Spinal cord (tissue), 10 donors: ENCODE data around the gene HYAL3. TPM values are rescaled to one million over a fixed set of nuclear protein-coding genes. Genes with fewer than 3 reads are reported as not detected.

Source experiments
- DNase-seq, 6 donors: peaks; one replicate each; pipeline versions ENCODE4 v3.0.0 to v3.0.0-alpha.2; 2013 to 2015; ENCODE audit warnings: low spot score in 6 of 6, low read depth in 4 of 6
- H3K27ac ChIP-seq: one replicate; pipeline ENCODE4 v1.5.1; 2013; ENCODE audit warnings: low read depth, low read length, control low read depth
- H3K27me3 ChIP-seq: one replicate; pipeline ENCODE4 v1.6.1; 2013; ENCODE audit warnings: low read length; ENCODE audit not compliant: control insufficient read depth, insufficient read depth
- H3K36me3 ChIP-seq: one replicate; pipeline ENCODE4 v1.6.1; 2013; ENCODE audit warnings: low read length; ENCODE audit not compliant: control insufficient read depth, insufficient read depth
- H3K4me1 ChIP-seq: one replicate; pipeline ENCODE4 v1.6.1; 2013; ENCODE audit warnings: low read length; ENCODE audit not compliant: control insufficient read depth, insufficient read depth
- H3K4me3 ChIP-seq: one replicate; pipeline ENCODE4 v1.5.1; 2013; ENCODE audit warnings: low read depth, low read length, control low read depth
- H3K9me3 ChIP-seq: one replicate; pipeline ENCODE4 v1.6.1; 2013; ENCODE audit warnings: low read length; ENCODE audit not compliant: control insufficient read depth, insufficient read depth
- WGBS: methylation state at CpG from one replicate; pipeline ENCODE4 v1.1.5; 2013; ENCODE audit warnings: missing lambda C conversion rate; ENCODE audit not compliant: insufficient coverage; 5-methylcytosine and 5-hydroxymethylcytosine counted together
- polyA plus RNA-seq, 2 donors: library from polyadenylated mRNA; unstranded; fragments of 120-200 nt; gene quantifications; one replicate each; pipeline ENCODE4 v1.2.1, GENCODE V29; 2013; ENCODE audit not compliant: insufficient read length in 2 of 2
- total RNA-seq, 2 donors: library from RNA; depleted of rRNA in 1 of 2; stranded (reverse); fragments of 120-200 nt in 1 of 2; fragments of >200 nt in 1 of 2; gene quantifications; one replicate each; pipeline versions ENCODE4 v1.2.3 to v1.2.4, GENCODE V29; 2013 to 2014
- donor health status: healthy.

The HYAL3 gene
- total and polyA plus RNA-seq, 4 donors = 4.2 to 14.2 (median 11.9) TPM

DNA sequence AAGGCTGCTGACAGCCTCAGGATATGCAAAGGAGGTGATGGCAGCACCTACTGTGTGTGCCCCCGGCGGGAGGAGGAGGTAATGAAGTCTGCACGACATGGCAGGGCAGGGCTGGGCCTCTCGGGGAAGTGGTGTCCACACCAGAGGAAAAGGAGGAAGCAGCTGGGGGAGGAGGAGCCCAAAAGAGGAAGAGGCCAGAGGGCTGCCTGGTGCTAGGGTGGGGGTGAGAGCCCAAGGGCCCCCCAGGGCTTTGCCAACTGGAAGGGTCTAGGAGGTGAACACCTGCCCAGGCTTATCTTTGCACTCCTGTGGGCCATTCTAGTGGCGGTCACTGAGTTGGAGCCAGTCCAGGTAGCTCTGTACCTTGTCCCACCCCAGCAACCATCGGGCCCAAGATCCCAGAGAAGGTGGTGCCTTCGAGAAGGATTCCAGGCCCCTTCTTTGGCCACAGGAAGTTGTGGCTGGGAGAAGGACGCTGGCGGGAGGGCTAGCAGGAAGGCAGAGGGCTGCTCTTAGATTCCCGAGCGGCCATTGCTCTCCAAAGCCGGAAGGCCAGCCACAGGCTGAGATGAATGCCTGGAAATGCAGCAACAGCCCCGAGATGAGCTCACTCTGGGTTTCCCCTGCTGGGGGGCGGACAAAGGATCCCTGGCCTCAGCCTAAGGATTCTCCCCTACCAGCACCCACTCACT is 56.2 kb downstream of the HYAL3 start:
- Histone ChIP-seq H3K4me3 (no peak overlapping the region), H3K27ac (peak overlapping the region; percentile 6), H3K27me3 (no peaks in the 10 kb centered on the region), H3K9me3 (no peaks in the 10 kb centered on the region), H3K4me1 (peaks cover 90% of the 10 kb centered on the region), H3K36me3 (peaks cover 64% of the 10 kb centered on the region)
- no peak for DNase-seq
- 67% methylated on average over 10 of the region's 14 CpGs for WGBS

Other genes starting within 250 kb of the HYAL3 start
- gene RBM5, start 210.5 kb downstream of the HYAL3 start, total RNA-seq = 100 to 1,000 TPM; 223 to 291 TPM
- gene RBM5, start 210.5 kb downstream of the HYAL3 start, polyA plus RNA-seq = 100 to 1,000 TPM; 240 to 366 TPM
- gene SEMA3F, start 144.1 kb downstream of the HYAL3 start, total RNA-seq = 10 to 100 TPM in 1 of 2 donors, 1 to 10 TPM in 1; 9.1 to 17.1 TPM
- 10 to 100 TPM; 11.3 to 21.8 TPM for gene SEMA3F, start 144.1 kb downstream of the HYAL3 start, polyA plus RNA-seq
- gene GNAT1, start 107.8 kb downstream of the HYAL3 start, total RNA-seq = not detected
- gene GNAT1, start 107.8 kb downstream of the HYAL3 start, polyA plus RNA-seq = under 1 TPM; 0.29 to 0.72 TPM
- gene SLC38A3, start 94.1 kb downstream of the HYAL3 start, total RNA-seq = 10 to 100 TPM; 10.5 to 51.0 TPM
- gene SLC38A3, start 94.1 kb downstream of the HYAL3 start, polyA plus RNA-seq = 10 to 100 TPM; 59.6 to 71.5 TPM
- gene GNAI2, start 63.2 kb downstream of the HYAL3 start, total RNA-seq = 100 to 1,000 TPM; 123 to 236 TPM
- gene GNAI2, start 63.2 kb downstream of the HYAL3 start, polyA plus RNA-seq = 100 to 1,000 TPM; 293 to 308 TPM
- 100 to 1,000 TPM in 1 of 2 donors, 10 to 100 TPM in 1; 41.2 to 139 TPM for gene SEMA3B, start 30.3 kb downstream of the HYAL3 start, total RNA-seq
- gene SEMA3B, start 30.3 kb downstream of the HYAL3 start, polyA plus RNA-seq = 10 to 100 TPM; 19.1 to 87.4 TPM
- under 1 TPM in 1 of 2 donors, not detected in 1; 0.44 TPM for gene LSMEM2, start 20.3 kb downstream of the HYAL3 start, total RNA-seq
- 1 to 10 TPM in 1 of 2 donors, under 1 TPM in 1; 0.43 to 1.1 TPM for gene LSMEM2, start 20.3 kb downstream of the HYAL3 start, polyA plus RNA-seq
- 10 to 100 TPM; 15.0 to 40.3 TPM for gene IFRD2, start 7.0 kb downstream of the HYAL3 start, total RNA-seq
- 10 to 100 TPM; 30.6 to 34.5 TPM for gene IFRD2, start 7.0 kb downstream of the HYAL3 start, polyA plus RNA-seq
- 10 to 100 TPM in 1 of 2 donors, 1 to 10 TPM in 1; 4.6 to 12.8 TPM for gene NAA80, start within 50 bp of the HYAL3 start, total RNA-seq
- gene NAA80, start within 50 bp of the HYAL3 start, polyA plus RNA-seq = 10 to 100 TPM; 14.3 to 24.4 TPM
- 1 to 10 TPM in 1 of 2 donors, under 1 TPM in 1; 0.69 to 3.2 TPM for gene HYAL1, start 4.2 kb upstream of the HYAL3 start, total RNA-seq
- gene HYAL1, start 4.2 kb upstream of the HYAL3 start, polyA plus RNA-seq = 1 to 10 TPM; 1.4 to 4.1 TPM
- gene HYAL2, start 23.3 kb upstream of the HYAL3 start, total RNA-seq = 10 to 100 TPM; 30.0 to 92.3 TPM
- 10 to 100 TPM; 35.9 to 40.3 TPM for gene HYAL2, start 23.3 kb upstream of the HYAL3 start, polyA plus RNA-seq
- gene TUSC2, start 28.8 kb upstream of the HYAL3 start, total RNA-seq = 10 to 100 TPM; 17.0 to 25.9 TPM
- gene TUSC2, start 28.8 kb upstream of the HYAL3 start, polyA plus RNA-seq = 10 to 100 TPM; 48.5 to 50.7 TPM
- 10 to 100 TPM; 17.7 to 25.4 TPM for gene RASSF1, start 41.4 kb upstream of the HYAL3 start, total RNA-seq
- gene RASSF1, start 41.4 kb upstream of the HYAL3 start, polyA plus RNA-seq = 10 to 100 TPM; 24.2 to 29.2 TPM
- 10 to 100 TPM in 1 of 2 donors, 1 to 10 TPM in 1; 8.8 to 54.1 TPM for gene ZMYND10, start 46.3 kb upstream of the HYAL3 start, total RNA-seq
- 10 to 100 TPM; 28.6 to 40.9 TPM for gene ZMYND10, start 46.3 kb upstream of the HYAL3 start, polyA plus RNA-seq
- 10 to 100 TPM; 22.6 to 33.2 TPM for gene NPRL2, start 51.4 kb upstream of the HYAL3 start, total RNA-seq
- 10 to 100 TPM; 40.9 to 43.8 TPM for gene NPRL2, start 51.4 kb upstream of the HYAL3 start, polyA plus RNA-seq
- 10 to 100 TPM; 15.3 to 15.5 TPM for gene CYB561D2, start 51.5 kb upstream of the HYAL3 start, total RNA-seq
- gene CYB561D2, start 51.5 kb upstream of the HYAL3 start, polyA plus RNA-seq = 10 to 100 TPM; 14.8 to 16.1 TPM
- 10 to 100 TPM; 21.6 to 49.6 TPM for gene TMEM115, start 60.1 kb upstream of the HYAL3 start, total RNA-seq
- 10 to 100 TPM; 44.0 to 44.8 TPM for gene TMEM115, start 60.1 kb upstream of the HYAL3 start, polyA plus RNA-seq
- 10 to 100 TPM; 11.6 to 27.0 TPM for gene CACNA2D2, start 204.2 kb upstream of the HYAL3 start, total RNA-seq
- gene CACNA2D2, start 204.2 kb upstream of the HYAL3 start, polyA plus RNA-seq = 10 to 100 TPM; 49.6 to 59.2 TPM